ENCODE data around the gene SYNJ2. TPM values are rescaled to one million over a fixed set of nuclear protein-coding genes. Genes with fewer than 3 reads are reported as not detected.

Gene SYNJ2
- total RNA-seq, 1 donor from 2014 or later, result 8.2 TPM

DNA sequence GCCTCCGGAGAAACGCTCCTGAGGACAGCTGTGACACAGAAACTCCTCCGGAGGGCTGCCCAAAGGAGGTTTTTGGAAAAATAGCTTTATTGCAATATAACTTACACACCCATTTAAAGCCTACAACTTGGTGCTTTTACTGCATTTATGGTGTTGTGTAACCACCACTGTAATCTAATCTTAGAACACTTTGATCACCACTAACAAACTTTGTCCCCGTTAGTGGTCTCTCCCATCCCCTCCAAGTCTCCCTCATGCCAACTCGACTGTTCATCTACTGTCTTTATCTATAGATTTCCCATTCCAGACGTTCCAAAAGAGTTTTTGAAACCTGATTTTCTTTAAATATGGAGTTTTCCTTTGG, 62.8 kb downstream of the SYNJ2 start:
- no peak overlapping the region for H3K4me3 ChIP-seq (ENCODE audit: low read depth, low read length)
- TF ChIP-seq, protein P1, sequence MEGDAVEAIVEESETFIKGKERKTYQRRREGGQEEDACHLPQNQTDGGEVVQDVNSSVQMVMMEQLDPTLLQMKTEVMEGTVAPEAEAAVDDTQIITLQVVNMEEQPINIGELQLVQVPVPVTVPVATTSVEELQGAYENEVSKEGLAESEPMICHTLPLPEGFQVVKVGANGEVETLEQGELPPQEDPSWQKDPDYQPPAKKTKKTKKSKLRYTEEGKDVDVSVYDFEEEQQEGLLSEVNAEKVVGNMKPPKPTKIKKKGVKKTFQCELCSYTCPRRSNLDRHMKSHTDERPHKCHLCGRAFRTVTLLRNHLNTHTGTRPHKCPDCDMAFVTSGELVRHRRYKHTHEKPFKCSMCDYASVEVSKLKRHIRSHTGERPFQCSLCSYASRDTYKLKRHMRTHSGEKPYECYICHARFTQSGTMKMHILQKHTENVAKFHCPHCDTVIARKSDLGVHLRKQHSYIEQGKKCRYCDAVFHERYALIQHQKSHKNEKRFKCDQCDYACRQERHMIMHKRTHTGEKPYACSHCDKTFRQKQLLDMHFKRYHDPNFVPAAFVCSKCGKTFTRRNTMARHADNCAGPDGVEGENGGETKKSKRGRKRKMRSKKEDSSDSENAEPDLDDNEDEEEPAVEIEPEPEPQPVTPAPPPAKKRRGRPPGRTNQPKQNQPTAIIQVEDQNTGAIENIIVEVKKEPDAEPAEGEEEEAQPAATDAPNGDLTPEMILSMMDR (IDR thresholded peaks at IDR 0.05; ENCODE audit: insufficient read depth, low read length, severe bottlenecking), result no peak
- no peaks in the 10 kb centered on the region for H3K27me3 ChIP-seq (ENCODE audit: control insufficient read depth, insufficient read depth, low read length)
- FAIRE-seq, result no peak
- peaks cover 1% of the 10 kb centered on the region for H3K36me3 ChIP-seq (ENCODE audit: control insufficient read depth, insufficient read depth, low read length)
- no peak for DNase-seq (ENCODE audit: low read depth)

DNA sequence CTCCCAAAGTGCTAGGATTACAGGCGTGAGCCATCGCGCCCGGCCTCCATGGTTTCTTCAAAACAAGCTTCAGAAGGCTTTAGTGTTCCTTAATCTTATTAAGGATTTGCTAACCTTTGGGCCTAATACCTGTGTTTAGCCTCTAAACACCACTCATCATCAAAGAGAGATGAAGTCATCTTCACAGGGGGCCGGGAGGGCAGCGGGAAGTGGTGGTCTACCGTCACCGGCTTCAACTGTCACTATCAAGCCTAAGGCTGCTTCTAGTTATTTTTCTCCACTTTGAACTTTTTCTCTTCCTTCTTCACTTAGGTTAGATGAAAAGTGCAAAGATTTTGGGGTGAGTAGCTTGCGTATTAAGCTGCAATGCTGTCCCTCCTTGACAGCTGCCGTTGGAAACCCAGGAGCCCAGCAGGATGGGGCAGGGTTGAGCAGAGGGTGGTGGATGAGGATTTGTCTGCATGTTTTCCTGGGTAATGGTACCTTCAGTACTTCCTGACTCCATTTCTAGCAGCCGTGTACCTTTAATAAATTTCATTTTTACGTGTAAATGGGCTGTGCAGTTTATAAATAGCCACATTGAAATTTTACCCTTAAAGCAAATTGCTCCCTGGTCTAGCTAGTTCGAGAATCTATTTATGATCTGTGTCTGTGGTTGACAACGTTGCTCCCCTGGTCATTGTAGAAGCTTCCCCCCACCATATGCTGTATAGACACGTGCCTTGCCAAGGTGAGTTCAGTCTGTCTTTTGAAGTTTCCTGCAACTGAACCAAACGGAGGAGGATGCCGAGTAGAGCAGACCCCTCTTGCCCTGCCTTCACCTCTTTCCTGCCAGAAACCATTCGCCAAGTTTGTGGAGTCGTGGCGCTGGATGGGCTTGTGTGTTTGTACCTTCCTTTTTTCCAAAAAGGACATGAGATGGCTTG, 64.8 kb downstream of the SYNJ2 start:
- H3K4me3 ChIP-seq (ENCODE audit: low read depth, low read length), result no peak overlapping the region
- TF ChIP-seq, protein P1 (IDR thresholded peaks at IDR 0.05; ENCODE audit: insufficient read depth, low read length, severe bottlenecking), result no peak
- FAIRE-seq (no peak), DNase-seq (ENCODE audit: low read depth) (no peak)
- peaks cover 1% of the 10 kb centered on the region for H3K36me3 ChIP-seq (ENCODE audit: control insufficient read depth, insufficient read depth, low read length)
- no peaks in the 10 kb centered on the region for H3K27me3 ChIP-seq (ENCODE audit: control insufficient read depth, insufficient read depth, low read length)

DNA sequence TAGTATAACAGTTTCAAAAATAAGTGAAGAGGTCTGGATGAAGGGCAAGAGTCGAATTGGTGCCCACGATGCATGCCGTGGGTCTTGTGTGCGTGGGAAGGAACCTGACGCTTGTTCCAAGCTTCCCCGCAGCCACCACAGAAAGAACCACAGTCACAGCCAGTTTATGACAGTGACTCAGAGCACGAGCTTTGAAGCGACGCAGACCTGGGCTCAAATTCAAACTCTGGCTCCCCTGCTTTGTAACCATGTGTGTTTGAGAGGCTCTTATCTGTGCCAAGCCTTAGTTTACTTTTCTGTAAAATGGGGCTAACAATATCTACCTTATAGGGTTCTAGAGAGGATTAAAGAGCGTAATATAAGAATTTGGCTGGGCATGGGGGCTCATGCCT, 65.5 kb downstream of the SYNJ2 start:
- DNase-seq (ENCODE audit: low read depth), result no peak
- no peak overlapping the region for H3K4me3 ChIP-seq (ENCODE audit: low read depth, low read length)
- no peaks in the 10 kb centered on the region for H3K27me3 ChIP-seq (ENCODE audit: control insufficient read depth, insufficient read depth, low read length)
- TF ChIP-seq, protein P1 (IDR thresholded peaks at IDR 0.05; ENCODE audit: insufficient read depth, low read length, severe bottlenecking), result no peak
- H3K36me3 ChIP-seq (ENCODE audit: control insufficient read depth, insufficient read depth, low read length), result peaks cover 1% of the 10 kb centered on the region
- no peak for FAIRE-seq

DNA sequence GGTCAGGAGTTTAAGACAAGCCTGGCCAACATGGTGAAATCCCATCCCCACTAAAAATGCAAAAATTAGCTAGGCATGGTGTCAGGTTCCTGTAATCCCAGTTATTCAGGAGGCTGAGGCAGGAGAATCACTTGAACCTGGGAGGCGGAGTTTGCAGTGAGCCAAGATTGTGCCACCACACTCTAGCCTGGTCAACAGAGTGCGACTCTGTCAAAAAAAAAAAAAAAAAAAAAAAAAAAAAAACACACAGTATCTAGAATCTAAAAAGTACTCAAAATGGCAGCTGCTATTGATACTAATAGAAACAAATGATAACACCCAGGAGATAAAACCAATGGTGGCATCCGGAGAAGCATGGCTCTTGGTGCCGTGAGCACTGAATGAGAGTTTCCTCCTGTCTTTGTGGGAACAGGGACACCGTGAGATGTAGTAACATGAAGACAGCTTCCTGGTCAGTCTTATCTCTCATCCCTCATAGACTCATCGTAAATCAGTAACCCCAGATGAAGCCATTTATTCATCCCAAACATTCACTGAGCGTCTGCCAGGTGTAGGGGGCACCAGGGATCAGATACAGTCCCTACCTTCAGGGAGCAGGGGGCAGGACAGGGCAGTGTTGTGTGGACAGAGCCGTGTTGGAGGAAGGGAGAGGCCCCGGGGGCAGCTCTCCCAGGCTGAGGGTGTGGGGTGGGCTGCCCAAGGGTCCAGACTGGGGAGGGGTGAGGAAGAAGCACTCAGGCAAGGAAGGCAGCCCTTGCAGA, 66.1 kb downstream of the SYNJ2 start:
- TF ChIP-seq, protein P1 (IDR thresholded peaks at IDR 0.05; ENCODE audit: insufficient read depth, low read length, severe bottlenecking), result no peak
- H3K27me3 ChIP-seq (ENCODE audit: control insufficient read depth, insufficient read depth, low read length), result no peaks in the 10 kb centered on the region
- no peak overlapping the region for H3K4me3 ChIP-seq (ENCODE audit: low read depth, low read length)
- H3K36me3 ChIP-seq (ENCODE audit: control insufficient read depth, insufficient read depth, low read length), result peaks cover 1% of the 10 kb centered on the region
- FAIRE-seq, result no peak
- no peak for DNase-seq (ENCODE audit: low read depth)

DNA sequence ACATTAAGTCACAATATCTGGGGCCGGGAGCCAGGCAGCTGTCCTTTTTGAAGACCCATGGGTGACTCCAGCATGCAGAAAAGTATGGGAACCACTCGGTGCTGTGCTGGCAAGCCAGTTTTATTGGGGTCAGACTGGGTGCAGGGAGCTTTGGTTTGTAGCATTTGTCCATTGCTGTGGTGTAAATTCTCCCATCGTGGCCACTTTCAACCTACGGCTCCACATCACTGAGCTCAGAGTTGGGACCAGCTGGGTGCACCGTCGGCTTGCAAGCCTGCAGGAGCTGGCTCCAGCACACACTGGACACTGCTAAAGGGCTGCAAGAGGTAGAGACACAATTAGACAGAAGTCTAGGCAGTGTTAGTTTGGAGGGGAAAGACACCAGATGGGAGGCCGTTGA, 66.9 kb downstream of the SYNJ2 start:
- Histone ChIP-seq H3K36me3 (ENCODE audit: control insufficient read depth, insufficient read depth, low read length) (peaks cover 1% of the 10 kb centered on the region), H3K27me3 (ENCODE audit: control insufficient read depth, insufficient read depth, low read length) (no peaks in the 10 kb centered on the region), H3K4me3 (ENCODE audit: low read depth, low read length) (no peak overlapping the region)
- FAIRE-seq (no peak), DNase-seq (ENCODE audit: low read depth) (no peak)
- TF ChIP-seq, protein P1 (IDR thresholded peaks at IDR 0.05; ENCODE audit: insufficient read depth, low read length, severe bottlenecking), result no peak

All from bronchial epithelial cell (primary cell).